NCI-H2196 treated with DMSO at 0.1 percent for 48 hours (cell line): ENCODE measurements around the gene SVIL.
"Not testable (repeated sequence)": the region's sequence is repeated elsewhere in the genome, so short reads cannot be mapped to it uniquely, and the experiment has no call there.

Experiments
- DNase-seq: peaks from one replicate; lab custom pipeline; 2025; ENCODE audit not compliant: unreplicated experiment; lab: John Stamatoyannopoulos, UW

SVIL gene

GRCh38 chr10:29623797-29624196 lies 11.0 kb downstream of the SVIL start:
- DNase-seq: no peak

- DNase-seq: no peak
Measured at GRCh38 chr10:29622382-29622922, 12.3 kb downstream of the SVIL start.

GRCh38 chr10:29621161-29621560 lies 13.6 kb downstream of the SVIL start:
- DNase-seq: no peak

GRCh38 chr10:29620112-29620690 lies 14.6 kb downstream of the SVIL start:
- DNase-seq: no peak

- no peak for DNase-seq
Measured at GRCh38 chr10:29619241-29619669, 15.5 kb downstream of the SVIL start.

- DNase-seq: no peak
Measured at GRCh38 chr10:29618341-29619171, 16.2 kb downstream of the SVIL start.

GRCh38 chr10:29617880-29618340 lies 16.9 kb downstream of the SVIL start:
- DNase-seq: no peak

- DNase-seq: no peak
Measured at GRCh38 chr10:29616542-29616941, 18.2 kb downstream of the SVIL start.

GRCh38 chr10:29615195-29615594 lies 19.6 kb downstream of the SVIL start:
- no peak for DNase-seq

- DNase-seq: not testable (repeated sequence)
Measured at GRCh38 chr10:29614289-29614688, 20.5 kb downstream of the SVIL start.

GRCh38 chr10:29613791-29614190 lies 21.0 kb downstream of the SVIL start:
- DNase-seq: no peak

GRCh38 chr10:29613196-29613595 lies 21.6 kb downstream of the SVIL start:
- DNase-seq: no peak

GRCh38 chr10:29612657-29613056 lies 22.1 kb downstream of the SVIL start:
- DNase-seq: no peak

GRCh38 chr10:29611781-29612381 lies 22.9 kb downstream of the SVIL start:
- DNase-seq: no peak

GRCh38 chr10:29610876-29611647 lies 23.7 kb downstream of the SVIL start:
- no peak for DNase-seq

GRCh38 chr10:29610331-29610730 lies 24.4 kb downstream of the SVIL start:
- DNase-seq: not testable (repeated sequence)

GRCh38 chr10:29609696-29610095 lies 25.1 kb downstream of the SVIL start:
- no peak for DNase-seq

- DNase-seq: no peak
Measured at GRCh38 chr10:29608476-29609301, 26.1 kb downstream of the SVIL start.

- DNase-seq: no peak
Measured at GRCh38 chr10:29608062-29608461, 26.7 kb downstream of the SVIL start.

GRCh38 chr10:29607576-29607975 lies 27.2 kb downstream of the SVIL start:
- DNase-seq: no peak
